ENCODE measurements around the gene MMRN2.
"Not testable (repeated sequence)": the region's sequence is repeated elsewhere in the genome, so short reads cannot be mapped to it uniquely, and the experiment has no call there.

The MMRN2 gene

GRCh38 chr10:86955501-86956194 is 1.8 kb downstream of the MMRN2 start:
- no peak for DNase-seq

GRCh38 chr10:86954681-86955500 is 2.5 kb downstream of the MMRN2 start:
- no peak for DNase-seq

- no peak for DNase-seq
These were observed 3.4 kb downstream of the MMRN2 start for GRCh38 chr10:86953747-86954680.

GRCh38 chr10:86952697-86953096 is 4.7 kb downstream of the MMRN2 start:
- not testable (repeated sequence) for DNase-seq

- DNase-seq: no peak
These were observed 5.3 kb downstream of the MMRN2 start for GRCh38 chr10:86952106-86952505.

- DNase-seq: no peak
These were observed 6.1 kb downstream of the MMRN2 start for GRCh38 chr10:86951184-86951761.

- DNase-seq: no peak
These were observed 7.1 kb downstream of the MMRN2 start for GRCh38 chr10:86950349-86950748.

GRCh38 chr10:86947806-86948205 is 9.6 kb downstream of the MMRN2 start:
- not testable (repeated sequence) for DNase-seq

- DNase-seq: peak; percentile 38 to 69
These were observed 10.9 kb downstream of the MMRN2 start for GRCh38 chr10:86946213-86947155.

GRCh38 chr10:86945361-86946212 is 11.8 kb downstream of the MMRN2 start:
- peak; percentile 12 to 38 for DNase-seq

GRCh38 chr10:86944907-86945306 is 12.5 kb downstream of the MMRN2 start:
- no peak for DNase-seq

- no peak for DNase-seq
These were observed 12.9 kb downstream of the MMRN2 start for GRCh38 chr10:86944471-86944870.

GRCh38 chr10:86944031-86944419 is 13.4 kb downstream of the MMRN2 start:
- DNase-seq: no peak

GRCh38 chr10:86943316-86944030 is 13.9 kb downstream of the MMRN2 start:
- no peak for DNase-seq

- no peak for DNase-seq
These were observed 14.7 kb downstream of the MMRN2 start for GRCh38 chr10:86942441-86943315.

GRCh38 chr10:86941991-86942421 is 15.4 kb downstream of the MMRN2 start:
- no peak for DNase-seq

GRCh38 chr10:86941426-86941825 is 16.0 kb downstream of the MMRN2 start:
- DNase-seq: no peak

GRCh38 chr10:86940677-86941076 is 16.7 kb downstream of the MMRN2 start:
- DNase-seq: no peak

GRCh38 chr10:86940076-86940475 is 17.3 kb downstream of the MMRN2 start:
- not testable (repeated sequence) for DNase-seq
